Lower lobe of right lung (tissue), 2 donors: ENCODE data around the gene PTH2. TPM values are rescaled to one million over a fixed set of nuclear protein-coding genes. Genes with fewer than 3 reads are reported as not detected.

ENCODE experiments used
- ATAC-seq, 2 donors: fragments of 200-7000 bp; cut with Tn5 transposase; one replicate each; pipeline ENCODE4 v1.9.1; 2020 to 2022; ENCODE audit warnings: mild to moderate bottlenecking in 2 of 2, moderate library complexity in 2 of 2
- DNase-seq: peaks from one replicate; pipeline ENCODE4 v3.0.0-alpha.2; 2020
- H3K27ac ChIP-seq: fragments of 200-600 bp; one replicate; pipeline ENCODE4 v1.8.0; 2022
- H3K27me3 ChIP-seq: fragments of 200-600 bp; one replicate; pipeline ENCODE4 v1.8.0; 2022; ENCODE audit warnings: low read depth
- H3K36me3 ChIP-seq: fragments of 200-600 bp; one replicate; pipeline ENCODE4 v1.8.0; 2022; ENCODE audit warnings: mild to moderate bottlenecking
- H3K4me1 ChIP-seq: fragments of 200-600 bp; one replicate; pipeline ENCODE4 v1.8.0; 2022
- H3K4me3 ChIP-seq: fragments of 200-600 bp; one replicate; pipeline ENCODE4 v1.8.0; 2022; ENCODE audit warnings: mild to moderate bottlenecking
- H3K9me3 ChIP-seq: fragments of 200-600 bp; one replicate; pipeline ENCODE4 v1.8.0; 2022
- CTCF ChIP-seq: fragments of 200-600 bp; IDR thresholded peaks from one replicate; pipeline ENCODE4 v1.8.0; 2022; ENCODE audit warnings: antibody characterized with exemption, mild to moderate bottlenecking
- intact Hi-C: fragments of 100-400 bp; cut with DNase I; formaldehyde crosslinking; loops from one replicate; pipeline ENCODE4 v1.11.0; 2022
- total RNA-seq: library from RNA; stranded (reverse); fragmentation: NEBNext Ultra II Directional; extraction: Animal tissue kit (Norgen Biotek cat#: 25700); gene quantifications from one replicate; pipeline ENCODE4 v1.2.1, GENCODE V29; 2021
- donor health status: DM: no; HTN: yes; CAD: no; lungs with severe emphysema.

Gene PTH2
- total RNA-seq, 1 donor from 2014 or later, result not detected

- intact Hi-C loops, result no loop called here
- H3K36me3 ChIP-seq, result no peaks in the 10 kb centered on the region
- DNase-seq, result no peak
- ATAC-seq, result no peak
- no peaks in the 10 kb centered on the region for H3K27me3 ChIP-seq
- no peak overlapping the region for H3K27ac ChIP-seq
- peaks cover 3% of the 10 kb centered on the region for H3K4me1 ChIP-seq
- H3K9me3 ChIP-seq, result no peaks in the 10 kb centered on the region
- no peak overlapping the region for H3K4me3 ChIP-seq
- no peak for TF ChIP-seq CTCF
Observed at GRCh38 chr19:49407482-49408015, 15.7 kb downstream of the PTH2 start.

GRCh38 chr19:49407079-49407478, 16.2 kb downstream of the PTH2 start:
- Histone ChIP-seq H3K27ac (no peak overlapping the region), H3K4me1 (peaks cover 3% of the 10 kb centered on the region), H3K27me3 (no peaks in the 10 kb centered on the region), H3K9me3 (no peaks in the 10 kb centered on the region), H3K4me3 (no peak overlapping the region), H3K36me3 (no peaks in the 10 kb centered on the region)
- DNase-seq (no peak), ATAC-seq (no peak)
- intact Hi-C loops, result no loop called here
- TF ChIP-seq CTCF, result no peak

- Histone ChIP-seq H3K4me3 (no peak overlapping the region), H3K36me3 (no peaks in the 10 kb centered on the region), H3K27ac (no peak overlapping the region), H3K9me3 (no peaks in the 10 kb centered on the region), H3K4me1 (no peaks in the 10 kb centered on the region), H3K27me3 (no peaks in the 10 kb centered on the region)
- TF ChIP-seq CTCF, result no peak
- intact Hi-C loops, result no loop called here
- ATAC-seq (no peak), DNase-seq (no peak)
Observed at GRCh38 chr19:49403404-49404187, 19.6 kb downstream of the PTH2 start.

DNA sequence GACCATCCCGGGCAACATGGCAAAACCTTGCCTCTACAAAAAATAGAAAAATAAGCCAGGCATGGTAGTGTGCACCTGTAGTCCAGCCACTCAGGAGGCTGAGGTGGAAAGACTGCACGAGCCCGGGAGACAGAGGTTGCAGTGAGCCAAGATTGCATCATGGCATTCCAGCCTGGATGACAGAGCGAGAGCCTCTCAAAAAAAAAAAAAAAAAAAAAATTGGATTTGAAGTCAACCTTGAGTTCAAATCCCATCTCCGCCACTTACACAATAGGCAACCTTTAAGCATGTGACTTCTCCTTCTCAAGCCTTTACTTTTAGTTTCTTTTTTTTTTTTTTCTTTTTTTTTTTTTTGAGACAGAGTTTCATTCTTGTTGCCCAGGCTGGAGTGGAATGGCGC, 23.2 kb downstream of the PTH2 start:
- H3K4me3 ChIP-seq, result no peak overlapping the region
- no peak overlapping the region for H3K27ac ChIP-seq
- no peaks in the 10 kb centered on the region for H3K4me1 ChIP-seq
- H3K36me3 ChIP-seq, result no peaks in the 10 kb centered on the region
- TF ChIP-seq CTCF, result no peak
- ATAC-seq, result no peak
- H3K9me3 ChIP-seq, result no peaks in the 10 kb centered on the region
- H3K27me3 ChIP-seq, result no peaks in the 10 kb centered on the region
- intact Hi-C loops, result no loop called here
- DNase-seq, result no peak

- intact Hi-C loops, result loop anchor here (10.0 kb wide), 1 partner anchor 46 kb away; the partner anchor contains the start of gene SLC17A7
- H3K4me3 ChIP-seq, result no peak overlapping the region
Observed at GRCh38 chr19:49398931-49399330, 24.3 kb downstream of the PTH2 start.

More at GRCh38 chr19:49398931-49399330, 24.3 kb downstream of the PTH2 start:
- Histone ChIP-seq H3K27ac (no peak overlapping the region), H3K4me1 (no peaks in the 10 kb centered on the region), H3K36me3 (no peaks in the 10 kb centered on the region), H3K9me3 (no peaks in the 10 kb centered on the region), H3K27me3 (no peaks in the 10 kb centered on the region)
- no peak for ATAC-seq
- no peak for DNase-seq
- TF ChIP-seq CTCF, result no peak
